SKM-1 treated with dmso at 0.1 percent for 144 hours (cell line): ENCODE data around the gene OPCML.

Experiments used
- DNase-seq: peaks from one replicate; lab custom pipeline; 2025; ENCODE audit not compliant: unreplicated experiment; lab: John Stamatoyannopoulos, UW

OPCML gene

DNA sequence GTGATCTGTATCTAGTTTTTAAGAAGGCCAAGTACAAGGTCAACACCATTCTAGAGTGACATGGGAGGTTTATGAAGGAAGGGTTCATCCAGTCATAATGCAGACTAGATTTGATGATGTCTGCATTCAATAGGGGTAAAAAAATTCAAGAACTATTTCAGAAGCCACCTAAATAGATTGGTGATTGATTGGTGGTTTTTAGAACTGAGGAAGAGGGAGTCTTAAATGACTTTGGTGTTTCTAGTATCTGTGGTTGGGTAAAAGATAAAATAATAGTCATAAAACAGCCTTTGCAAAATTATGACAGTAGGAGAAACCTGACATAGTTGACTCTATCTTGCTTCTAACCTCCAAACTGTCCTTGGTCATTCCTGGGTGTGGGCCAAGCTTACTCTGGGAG, 114.1 kb downstream of the OPCML start:
- no peak for DNase-seq

DNA sequence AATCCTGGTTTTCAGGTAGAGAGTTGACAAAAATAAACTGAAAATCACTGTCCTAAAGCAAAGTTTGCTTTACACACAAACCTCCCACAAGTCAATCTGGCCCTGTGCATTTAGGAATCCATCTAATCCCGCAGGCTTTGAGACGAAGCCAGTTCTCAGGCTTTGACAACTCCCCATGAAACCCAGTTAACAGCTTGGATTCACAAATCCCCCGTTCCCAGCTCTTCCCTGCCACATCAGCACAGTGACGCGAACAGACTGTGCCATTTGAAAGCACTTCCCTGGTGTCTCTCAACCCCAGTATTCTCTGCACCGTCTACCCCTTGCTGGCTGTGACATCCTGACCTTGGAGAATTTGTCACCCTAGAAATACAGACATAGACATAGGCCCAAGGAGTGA, 117.8 kb downstream of the OPCML start:
- DNase-seq: no peak

DNA sequence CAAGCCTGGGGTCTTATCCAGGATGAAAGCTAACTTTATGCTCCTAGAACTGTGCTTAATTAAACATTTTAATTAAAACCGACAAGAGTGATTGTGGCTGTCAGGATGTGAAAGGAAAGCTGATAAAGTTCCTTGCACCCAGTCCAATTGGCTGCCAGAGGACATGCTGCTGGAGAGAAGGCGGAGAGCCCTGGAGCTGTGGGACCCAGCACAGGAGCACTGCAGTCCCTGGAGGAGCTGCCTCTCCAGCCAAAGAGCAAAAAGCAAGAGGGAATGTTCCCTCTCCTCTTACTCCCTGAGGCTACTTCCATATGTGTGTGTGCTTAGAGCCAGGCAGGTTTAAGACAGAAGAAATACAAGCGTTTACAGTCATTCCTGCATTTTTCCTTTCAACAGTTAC, 118.6 kb downstream of the OPCML start:
- DNase-seq: no peak

DNA sequence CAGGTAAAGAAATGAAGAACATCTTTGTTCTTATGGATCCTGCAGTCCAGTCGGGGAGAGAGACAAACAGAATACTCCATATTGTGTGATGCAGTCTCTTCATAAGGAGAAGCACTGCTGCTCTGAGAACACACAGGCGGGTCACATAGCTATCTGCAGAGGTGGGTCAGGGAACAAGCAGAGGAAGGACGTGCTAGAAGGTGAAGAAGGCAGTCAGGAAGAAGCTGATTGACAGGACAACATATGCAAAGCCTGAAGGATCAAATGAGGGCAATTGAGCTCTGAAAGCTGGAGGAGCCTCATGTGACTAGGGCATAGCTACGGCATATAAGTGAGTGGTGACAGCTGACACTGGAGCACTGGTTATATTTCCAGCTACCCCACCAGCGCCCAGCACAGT, 122.5 kb downstream of the OPCML start:
- DNase-seq: no peak

DNA sequence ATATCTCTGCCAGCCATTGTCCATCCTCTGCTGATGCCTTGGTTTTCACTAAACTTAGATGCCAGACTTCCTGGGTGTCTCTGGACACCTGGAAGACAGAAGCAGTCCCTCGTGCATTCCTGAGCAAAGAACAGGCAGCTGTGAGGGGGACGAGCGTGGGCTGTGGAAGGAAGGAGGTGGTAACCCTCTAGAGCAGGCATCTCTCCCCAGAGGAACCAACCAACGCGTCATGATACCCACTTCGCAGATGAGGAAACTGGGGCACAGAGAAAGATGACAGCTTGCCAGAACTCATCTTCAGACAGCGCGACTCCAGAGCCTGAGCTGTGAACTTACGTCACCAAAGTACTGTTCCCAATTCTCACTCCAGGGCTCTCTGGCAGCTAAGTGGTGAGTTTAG, 123.4 kb downstream of the OPCML start:
- DNase-seq: no peak

DNA sequence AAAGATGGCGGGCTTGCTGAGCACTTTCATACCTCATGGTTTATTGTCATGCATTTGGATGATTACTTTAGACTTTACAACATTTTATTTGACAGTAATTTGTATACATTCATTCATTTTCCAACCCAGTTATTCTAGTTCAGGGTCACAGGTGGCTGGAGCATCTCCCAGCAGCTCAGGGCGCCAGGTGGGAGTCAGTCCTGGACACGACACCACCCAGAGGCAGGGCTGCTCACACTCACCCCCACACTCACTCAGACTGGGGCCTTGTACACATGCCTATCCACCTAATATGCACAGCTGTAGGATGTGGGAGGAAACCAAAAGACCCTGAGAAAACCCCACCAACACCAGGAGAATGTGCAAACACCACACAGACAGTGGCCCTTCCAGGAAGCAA, 123.9 kb downstream of the OPCML start:
- no peak for DNase-seq

DNA sequence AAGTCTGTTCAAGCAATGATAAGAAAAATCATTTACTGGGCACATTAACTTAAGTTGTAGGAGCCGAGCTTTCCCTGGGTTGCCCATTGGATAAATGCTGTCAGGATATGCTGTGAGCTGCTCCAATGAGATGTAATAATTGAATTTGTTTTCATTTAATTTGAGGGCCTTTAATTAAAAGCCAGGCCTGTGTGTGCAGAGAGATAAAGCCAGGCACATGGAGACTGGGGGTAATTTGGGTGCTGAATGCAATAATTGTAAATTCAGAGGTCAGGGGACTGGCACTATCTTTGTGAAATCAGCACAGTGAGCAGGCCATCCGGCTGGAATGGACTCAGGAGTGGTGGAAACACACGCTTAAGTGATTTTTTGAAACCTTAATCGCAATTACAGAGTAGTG, 125.8 kb downstream of the OPCML start:
- no peak for DNase-seq

DNA sequence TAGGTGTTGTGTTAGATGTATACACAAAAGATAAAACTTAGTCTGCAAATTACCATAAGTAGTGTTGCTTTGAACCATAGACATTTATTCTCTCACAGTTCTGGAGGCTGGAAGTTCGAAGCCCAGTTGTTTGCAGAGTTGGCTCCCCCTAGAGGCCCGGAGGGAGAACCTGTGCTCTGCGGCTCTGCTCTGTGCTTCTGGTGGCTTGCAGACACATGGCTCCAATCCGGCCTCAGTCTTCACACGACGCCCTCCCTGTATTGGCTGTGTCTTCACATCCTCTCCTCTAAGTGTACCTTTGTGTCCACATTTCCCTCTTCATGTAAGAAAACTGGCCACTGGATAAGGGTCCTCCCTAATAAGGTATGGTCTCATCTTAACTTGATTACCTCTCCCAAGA, 128.4 kb downstream of the OPCML start:
- DNase-seq: no peak

DNA sequence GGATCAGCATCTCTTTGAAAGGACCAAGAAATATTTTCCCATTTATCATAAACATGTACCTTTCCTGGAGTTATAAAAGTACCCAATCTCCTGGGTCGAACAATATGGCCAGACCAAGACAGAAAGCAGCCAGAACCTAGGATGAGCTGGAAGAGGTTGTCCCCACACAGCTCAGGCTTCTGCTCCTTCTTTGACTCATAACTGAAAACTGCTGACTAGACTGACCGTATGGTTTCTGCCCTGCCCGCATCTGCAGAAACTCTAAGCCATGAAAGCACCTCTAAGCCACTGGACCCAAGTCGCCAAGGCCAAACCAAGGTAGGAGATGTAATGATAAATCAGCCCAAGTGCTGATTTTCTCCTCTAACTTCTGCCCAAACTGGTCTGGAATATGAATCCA, 129.8 kb downstream of the OPCML start:
- DNase-seq: no peak

DNA sequence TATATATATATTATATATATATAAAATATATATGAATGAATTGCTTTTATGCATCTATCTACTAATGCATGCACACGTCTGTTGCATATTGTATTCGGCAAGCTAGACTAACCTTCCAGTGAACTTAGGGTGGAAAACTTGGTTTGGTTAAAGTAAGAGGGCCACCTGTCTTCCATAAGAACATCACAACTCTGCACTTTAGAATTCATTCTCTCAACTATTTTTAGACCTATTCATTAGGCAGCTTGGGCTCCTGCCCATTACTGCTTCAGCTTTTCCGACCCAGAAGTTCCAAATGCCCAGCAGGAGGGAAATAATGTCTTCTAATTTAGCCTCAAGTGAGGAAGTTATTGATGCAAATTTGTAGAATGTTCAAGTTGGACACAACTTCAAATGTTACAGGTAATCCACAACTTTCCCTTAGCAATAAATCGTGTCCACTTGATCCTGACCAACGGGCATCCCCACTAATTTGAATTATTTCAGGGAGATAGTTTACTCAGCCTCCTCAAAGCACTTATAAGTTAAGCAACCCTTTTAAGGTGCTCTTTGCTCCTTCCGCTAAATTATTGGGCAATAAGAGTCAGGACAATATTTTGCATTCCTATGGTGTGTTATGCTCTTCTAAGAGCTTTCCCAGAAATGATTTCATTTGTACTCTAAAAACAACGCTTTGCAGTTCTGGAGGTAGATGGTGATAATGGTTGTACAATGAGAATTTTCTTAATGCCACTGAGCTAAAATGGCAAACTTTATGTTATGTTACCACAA, 132.3 kb downstream of the OPCML start:
- no peak for DNase-seq

DNA sequence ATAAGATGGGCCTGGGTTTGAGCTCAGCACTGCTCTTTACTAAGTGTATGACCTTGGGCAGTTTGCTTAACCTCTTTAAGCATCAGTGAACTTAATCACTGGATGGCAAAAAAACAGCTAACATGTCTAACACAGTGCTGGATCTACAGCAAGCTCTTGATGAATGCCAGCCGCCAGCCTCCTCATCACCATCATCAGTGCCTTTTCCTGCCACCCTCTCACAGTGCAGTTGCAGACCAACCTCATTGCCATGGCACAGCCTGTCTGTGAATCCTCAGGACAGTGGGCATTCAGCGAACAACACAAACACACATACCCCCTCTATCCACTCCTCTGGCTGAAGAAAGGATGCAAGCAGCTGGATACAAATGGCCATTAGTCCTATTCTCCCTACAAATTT, 133.0 kb downstream of the OPCML start:
- no peak for DNase-seq

DNA sequence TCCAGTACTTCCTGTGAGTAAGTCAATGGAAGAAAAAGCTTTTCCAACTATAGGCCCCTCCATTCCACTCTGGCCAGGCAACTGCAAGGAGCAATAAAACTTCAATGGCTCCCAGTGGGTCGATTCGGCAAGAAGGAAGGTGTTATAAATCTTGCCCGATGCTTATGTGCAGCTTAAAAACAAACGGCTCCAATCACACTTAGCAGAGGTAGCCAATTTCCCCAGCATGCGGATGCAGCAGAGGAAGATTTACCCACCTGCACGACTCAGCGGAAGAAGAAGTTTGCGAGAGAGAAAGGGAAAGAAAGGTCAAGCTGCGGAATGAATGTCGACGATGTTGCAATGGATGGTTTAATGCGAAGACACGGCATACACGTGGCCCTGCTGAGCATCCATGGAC, 141.5 kb downstream of the OPCML start:
- DNase-seq: no peak

DNA sequence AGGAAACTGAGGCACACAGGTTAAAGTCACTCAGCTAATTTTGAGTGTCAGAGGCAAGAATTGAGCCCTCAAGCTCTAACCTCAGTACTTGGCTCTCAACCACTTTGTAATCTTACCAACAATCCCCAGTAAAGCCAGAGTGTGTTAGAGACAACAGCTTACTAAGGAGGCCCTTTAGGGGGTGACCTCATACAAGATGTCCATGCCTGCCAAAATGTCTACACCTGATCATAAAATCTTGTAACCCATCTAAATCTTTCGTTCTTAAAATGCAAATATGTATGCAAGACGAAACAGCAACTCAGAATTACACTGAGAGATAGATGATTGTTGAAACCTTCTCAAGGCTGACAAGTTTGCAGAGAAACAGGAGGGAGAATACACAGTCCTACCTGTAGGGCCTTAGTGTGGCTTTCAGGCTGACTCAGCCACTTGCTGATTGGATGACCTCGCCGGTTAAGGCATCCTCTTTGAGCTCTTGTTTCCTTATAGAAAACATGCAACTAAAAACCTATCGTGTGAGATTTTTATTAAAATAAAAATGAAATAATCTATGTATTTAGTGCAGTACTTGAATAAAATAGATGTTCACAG, 143.2 kb downstream of the OPCML start:
- no peak for DNase-seq

DNA sequence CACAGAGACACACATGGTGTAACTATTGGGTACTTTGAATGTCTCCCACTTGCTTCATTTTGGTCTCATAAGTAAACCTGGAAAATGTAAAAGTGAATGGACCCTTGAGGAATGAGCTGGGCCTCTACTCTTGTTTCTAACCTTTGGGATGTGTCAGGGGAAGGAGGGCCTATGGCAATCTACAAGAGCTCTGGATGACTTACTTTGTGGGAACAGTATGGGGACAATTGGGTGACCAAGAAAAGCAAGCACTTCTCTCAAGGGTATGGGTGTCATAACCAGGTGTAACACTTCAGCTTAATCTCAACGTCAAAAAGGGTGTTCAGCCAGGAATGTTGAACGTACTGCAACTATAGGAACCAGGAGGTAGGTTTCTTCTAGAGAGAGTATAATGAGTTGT, 144.0 kb downstream of the OPCML start:
- DNase-seq: no peak

DNA sequence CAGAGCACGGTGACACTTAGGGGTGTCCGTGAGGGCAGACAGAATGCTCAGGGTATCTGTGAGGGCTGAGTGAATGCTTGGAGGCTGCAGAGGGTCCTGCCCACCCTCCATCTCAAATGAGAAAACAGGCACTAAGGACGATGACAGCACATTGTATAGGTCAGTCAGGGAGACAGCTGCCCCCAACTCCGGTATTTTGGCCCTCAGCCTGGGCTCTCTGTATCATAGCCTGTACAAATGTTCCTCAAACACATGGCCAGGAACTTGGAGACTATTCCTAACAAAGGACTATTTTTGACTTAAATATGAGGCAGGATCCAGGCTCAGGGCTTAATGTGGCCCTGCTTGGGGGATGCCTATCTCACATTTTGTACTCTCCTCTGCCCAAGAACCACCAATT, 145.4 kb downstream of the OPCML start:
- DNase-seq: no peak

DNA sequence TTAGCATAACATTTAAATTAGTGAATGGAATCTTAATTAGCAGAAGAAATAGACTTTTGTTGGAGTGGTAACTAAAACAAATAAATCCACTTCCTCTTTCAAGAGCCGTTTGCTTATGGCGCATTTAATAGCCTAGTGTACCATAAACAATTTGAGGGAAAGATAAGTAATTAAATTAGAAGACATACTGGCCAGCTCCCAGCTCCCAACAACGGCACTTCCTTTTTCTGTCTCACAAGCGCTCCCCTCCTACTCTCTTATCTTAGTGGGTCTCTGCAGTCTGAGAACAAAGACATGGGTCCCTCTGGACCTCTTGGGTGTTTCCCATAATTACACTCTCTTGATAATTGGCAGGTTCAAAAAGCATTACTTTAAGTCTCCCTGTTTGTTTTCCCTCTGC, 146.0 kb downstream of the OPCML start:
- no peak for DNase-seq

DNA sequence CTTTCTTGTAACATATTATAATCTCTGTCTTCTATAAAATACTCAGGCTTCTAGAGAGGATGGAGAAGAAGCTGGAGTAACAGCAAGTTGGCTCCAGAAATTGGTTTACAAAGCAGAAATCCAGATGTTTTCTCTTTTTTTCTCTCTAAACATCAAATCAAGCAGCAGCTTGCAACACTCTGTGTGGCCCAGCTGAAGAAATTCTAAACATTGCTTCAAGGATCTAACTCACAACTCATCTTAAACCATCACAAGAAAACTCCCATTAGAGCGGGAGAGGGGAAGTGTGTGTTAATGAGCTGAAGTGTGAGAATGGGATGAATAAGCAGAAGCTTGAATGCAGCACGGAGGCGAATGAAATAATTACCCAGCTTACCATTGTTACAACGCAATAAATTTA, 146.5 kb downstream of the OPCML start:
- no peak for DNase-seq

DNA sequence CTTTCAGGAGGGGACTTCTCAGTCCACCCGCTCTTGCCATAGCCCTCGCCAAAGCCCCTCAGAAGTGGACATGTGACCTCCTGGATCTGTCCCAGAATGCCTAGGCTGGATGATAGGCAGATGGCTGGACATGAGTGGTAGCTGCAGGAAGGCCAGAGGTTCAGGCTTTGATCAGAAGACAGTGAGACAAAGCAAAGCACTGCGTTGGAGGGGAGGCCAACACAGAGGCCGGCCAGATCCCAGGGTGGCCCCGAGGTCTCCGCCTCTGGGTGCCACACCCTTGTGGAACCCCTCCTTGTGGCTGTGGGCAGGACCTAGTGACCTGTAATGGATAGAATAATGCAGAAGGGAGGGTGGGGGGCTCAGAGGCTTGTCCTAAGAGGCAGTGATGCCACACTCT, 147.6 kb downstream of the OPCML start:
- DNase-seq: no peak

DNA sequence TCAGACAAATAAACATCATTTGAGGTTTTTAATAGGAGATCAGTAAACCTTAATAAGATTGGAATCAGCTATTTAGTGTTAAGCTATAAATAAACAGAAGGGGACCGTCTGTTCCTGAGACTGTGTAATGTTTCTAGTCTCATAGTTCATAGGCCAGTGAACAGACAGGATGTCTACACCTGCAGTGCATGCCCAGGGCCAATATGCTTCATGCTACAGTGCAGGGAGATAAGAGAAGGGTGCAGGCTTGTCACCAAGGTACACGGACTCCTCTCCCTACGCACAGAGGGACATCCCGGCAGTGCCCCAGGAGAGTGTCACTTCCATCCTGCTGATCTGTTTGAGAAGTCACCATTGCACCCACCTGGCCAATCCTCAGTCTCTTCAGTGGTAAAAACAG, 148.6 kb downstream of the OPCML start:
- DNase-seq: no peak

DNA sequence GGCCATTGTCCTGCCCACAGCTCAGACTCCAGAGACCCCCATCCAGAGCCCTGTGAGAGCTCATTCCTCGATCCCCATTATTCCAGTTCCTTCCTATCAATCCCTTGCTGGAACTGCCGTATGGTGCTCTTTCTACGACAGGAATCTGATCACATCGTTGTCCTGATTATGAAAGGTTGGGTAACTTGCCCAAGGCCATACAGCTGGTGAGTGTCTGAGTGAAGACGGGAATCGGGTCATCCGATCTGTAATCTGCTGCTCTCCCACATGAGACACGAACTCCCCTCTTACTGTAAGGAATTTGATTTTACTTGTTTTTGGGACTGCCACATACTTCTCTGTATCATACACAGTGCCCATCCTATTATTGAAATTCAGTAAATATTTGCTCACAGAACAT, 149.1 kb downstream of the OPCML start:
- DNase-seq: no peak

DNA sequence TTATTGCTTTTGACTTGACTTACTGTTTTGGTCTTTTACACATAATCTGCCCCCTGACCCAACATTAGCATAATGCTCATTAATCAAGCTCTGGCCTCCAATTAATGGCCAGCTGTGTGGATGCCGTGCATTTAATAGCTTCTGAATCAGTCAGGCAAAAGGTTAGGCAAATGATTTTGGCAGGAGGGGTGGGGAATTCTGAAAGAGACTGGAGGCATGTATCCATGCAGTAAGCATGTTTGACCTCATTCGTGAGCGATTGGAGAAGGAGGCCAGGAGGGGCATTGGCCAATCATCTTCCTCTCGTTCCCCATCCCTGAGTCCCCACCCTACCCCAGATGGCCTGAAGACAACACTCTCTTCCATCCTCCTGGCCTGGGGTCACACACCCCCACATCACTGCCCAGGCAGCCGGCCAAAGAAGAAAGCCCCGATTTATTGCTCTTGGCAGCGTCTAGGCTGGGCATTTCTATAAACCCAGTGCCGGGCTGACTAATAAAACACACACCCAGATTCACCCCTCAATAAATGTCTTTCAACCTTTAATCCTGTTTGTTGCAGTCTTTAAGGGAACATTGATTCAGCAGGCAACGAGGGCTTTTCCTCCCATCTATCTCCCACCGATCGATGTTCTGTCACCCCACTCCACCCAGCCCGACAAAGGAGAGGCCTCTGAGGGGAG, 150.0 kb downstream of the OPCML start:
- no peak for DNase-seq

DNA sequence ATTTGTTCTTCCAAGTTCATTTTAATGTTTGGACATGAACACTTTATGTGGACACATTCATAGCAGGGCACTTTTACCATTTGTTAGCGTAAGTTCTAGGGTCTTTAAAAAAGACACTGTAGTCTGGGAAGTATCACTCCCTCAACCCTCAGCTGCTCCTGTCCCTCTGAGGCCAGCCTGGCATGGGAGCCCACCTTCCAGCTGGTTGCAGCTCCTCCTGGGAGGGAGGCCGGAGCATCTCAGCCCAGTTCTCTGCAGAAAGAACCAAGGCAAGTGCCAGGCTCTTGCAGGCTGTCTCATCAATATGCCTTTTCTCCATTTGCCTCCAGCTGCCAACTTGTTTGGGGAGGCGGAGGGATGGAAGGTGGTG, 150.6 kb downstream of the OPCML start:
- DNase-seq: no peak

DNA sequence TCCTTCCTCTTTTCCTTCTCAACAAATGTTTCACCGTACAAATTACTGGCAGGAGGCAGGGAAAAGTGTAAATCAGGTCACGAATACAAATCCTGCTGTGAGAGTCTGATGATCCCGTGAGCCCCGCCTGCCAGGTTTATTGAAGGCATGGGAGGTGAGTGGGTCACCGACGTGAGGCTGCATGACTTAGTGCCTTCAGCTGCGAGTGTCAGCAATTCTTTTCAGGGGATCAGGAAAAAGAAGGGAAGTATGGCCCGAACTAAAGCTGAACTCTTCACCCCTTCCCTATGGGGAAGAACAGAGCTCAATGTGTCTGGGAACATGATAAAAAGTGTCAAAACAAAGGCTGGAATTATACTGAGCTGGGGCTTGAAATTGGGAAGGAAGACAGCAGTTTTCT, 166.2 kb downstream of the OPCML start:
- DNase-seq: no peak
